NCI-H82 treated with DMSO at 0.1 percent for 48 hours (cell line): ENCODE data around the gene NCBP3.

ENCODE experiments used
- DNase-seq: peaks from one replicate; lab custom pipeline; 2025; ENCODE audit not compliant: unreplicated experiment; lab: John Stamatoyannopoulos, UW

The NCBP3 gene

GRCh38 chr17:3761036-3761917, 84.8 kb downstream of the NCBP3 start:
- no peak for DNase-seq

- no peak for DNase-seq
These were observed 86.3 kb downstream of the NCBP3 start for GRCh38 chr17:3759597-3760216.

- DNase-seq, result no peak
These were observed 90.6 kb downstream of the NCBP3 start for GRCh38 chr17:3755335-3756030.

GRCh38 chr17:3754458-3755334, 91.3 kb downstream of the NCBP3 start:
- no peak for DNase-seq

- no peak for DNase-seq
These were observed 92.0 kb downstream of the NCBP3 start for GRCh38 chr17:3754066-3754457.

GRCh38 chr17:3753624-3754023, 92.4 kb downstream of the NCBP3 start:
- DNase-seq, result no peak
